ENCODE measurements around the gene DOK1. TPM values are rescaled to one million over a fixed set of nuclear protein-coding genes. Genes with fewer than 3 reads are reported as not detected.
"Not testable (repeated sequence)": the region's sequence is repeated elsewhere in the genome, so short reads cannot be mapped to it uniquely, and the experiment has no call there.

DOK1 gene
- total RNA-seq, 1 donor: 11.4 TPM

DNA sequence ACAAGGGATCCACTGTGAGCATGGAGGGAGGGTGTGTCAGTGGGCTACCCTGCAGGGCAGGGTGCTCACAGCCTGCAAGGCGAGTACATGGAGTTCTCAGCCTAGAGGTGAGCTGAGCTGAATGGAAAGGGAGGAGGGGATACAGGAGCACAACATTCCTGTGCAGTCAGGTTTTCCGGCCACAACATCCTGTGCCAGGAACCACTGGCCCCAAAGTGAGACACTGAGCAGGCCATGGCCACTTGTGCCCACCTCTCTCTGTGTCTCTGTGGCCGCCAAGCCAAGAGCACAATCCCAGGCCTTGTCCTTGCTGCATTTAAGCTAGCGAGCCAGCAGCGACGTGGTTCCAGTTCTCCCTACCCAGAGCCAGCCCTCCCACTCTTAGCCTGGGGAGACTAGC is 6.1 kb downstream of the DOK1 start:
- TF ChIP-seq, protein P1, sequence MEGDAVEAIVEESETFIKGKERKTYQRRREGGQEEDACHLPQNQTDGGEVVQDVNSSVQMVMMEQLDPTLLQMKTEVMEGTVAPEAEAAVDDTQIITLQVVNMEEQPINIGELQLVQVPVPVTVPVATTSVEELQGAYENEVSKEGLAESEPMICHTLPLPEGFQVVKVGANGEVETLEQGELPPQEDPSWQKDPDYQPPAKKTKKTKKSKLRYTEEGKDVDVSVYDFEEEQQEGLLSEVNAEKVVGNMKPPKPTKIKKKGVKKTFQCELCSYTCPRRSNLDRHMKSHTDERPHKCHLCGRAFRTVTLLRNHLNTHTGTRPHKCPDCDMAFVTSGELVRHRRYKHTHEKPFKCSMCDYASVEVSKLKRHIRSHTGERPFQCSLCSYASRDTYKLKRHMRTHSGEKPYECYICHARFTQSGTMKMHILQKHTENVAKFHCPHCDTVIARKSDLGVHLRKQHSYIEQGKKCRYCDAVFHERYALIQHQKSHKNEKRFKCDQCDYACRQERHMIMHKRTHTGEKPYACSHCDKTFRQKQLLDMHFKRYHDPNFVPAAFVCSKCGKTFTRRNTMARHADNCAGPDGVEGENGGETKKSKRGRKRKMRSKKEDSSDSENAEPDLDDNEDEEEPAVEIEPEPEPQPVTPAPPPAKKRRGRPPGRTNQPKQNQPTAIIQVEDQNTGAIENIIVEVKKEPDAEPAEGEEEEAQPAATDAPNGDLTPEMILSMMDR (IDR thresholded peaks at IDR 0.05; ENCODE audit: insufficient read depth, low read length): no peak
- no peak overlapping the region for H3K4me3 ChIP-seq (ENCODE audit: low read depth, low read length)
- DNase-seq (ENCODE audit: low read depth): no peak

DNA sequence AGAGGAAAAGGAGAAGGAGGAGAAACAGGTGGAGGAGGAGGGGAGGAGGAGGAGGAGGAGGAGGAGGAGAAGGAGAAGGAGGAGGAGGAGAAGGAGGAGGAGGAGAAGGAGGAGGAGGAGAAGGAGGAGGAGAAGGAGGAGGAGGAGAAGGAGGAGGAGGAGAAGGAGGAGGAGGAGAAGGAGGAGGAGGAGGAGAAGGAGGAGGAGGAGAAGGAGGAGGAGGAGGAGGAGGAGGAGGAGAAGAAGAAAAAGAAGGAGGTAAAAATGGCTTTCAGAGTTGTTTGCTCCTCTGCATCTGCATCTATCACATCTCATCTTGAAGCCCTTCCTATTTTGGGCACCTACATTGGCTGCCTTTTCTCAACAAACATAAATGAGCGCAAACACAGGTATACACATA is 6.5 kb downstream of the DOK1 start:
- not testable (repeated sequence) for H3K4me3 ChIP-seq (ENCODE audit: low read depth, low read length); DNase-seq (ENCODE audit: low read depth)

DNA sequence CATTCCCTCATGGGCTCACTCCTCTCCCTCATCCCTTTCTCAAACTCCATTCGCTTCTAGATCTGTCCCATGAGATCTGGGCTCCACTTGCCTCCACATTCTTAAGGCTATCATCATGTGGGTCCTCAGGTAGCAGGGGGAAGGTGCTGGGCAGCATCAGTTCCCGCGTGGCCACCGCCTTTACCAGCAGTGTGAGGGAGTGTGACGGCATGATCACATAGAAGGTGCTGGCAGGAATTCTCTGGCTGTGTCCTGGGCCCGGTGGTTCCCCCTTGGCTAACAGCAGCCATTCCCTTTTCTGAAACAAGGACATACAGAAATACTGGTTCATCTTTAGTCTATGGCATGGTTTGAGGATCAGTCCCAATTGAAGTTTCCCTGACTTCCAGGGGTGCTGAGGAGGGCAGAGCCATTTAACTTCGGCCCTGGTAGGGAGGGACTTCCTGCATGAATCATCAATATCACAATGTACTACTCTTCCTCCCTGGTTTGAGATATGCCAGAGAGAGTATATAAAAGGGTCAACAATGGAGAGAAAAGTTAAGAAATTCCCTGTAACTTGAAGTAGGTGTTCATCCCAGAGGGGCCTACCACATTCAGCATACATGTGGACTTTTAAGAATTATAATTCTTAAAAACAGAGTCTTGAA is 7.7 kb downstream of the DOK1 start:
- TF ChIP-seq, protein P1 (IDR thresholded peaks at IDR 0.05; ENCODE audit: insufficient read depth, low read length): no peak
- DNase-seq (ENCODE audit: low read depth): no peak
- no peak overlapping the region for H3K4me3 ChIP-seq (ENCODE audit: low read depth, low read length)

DNA sequence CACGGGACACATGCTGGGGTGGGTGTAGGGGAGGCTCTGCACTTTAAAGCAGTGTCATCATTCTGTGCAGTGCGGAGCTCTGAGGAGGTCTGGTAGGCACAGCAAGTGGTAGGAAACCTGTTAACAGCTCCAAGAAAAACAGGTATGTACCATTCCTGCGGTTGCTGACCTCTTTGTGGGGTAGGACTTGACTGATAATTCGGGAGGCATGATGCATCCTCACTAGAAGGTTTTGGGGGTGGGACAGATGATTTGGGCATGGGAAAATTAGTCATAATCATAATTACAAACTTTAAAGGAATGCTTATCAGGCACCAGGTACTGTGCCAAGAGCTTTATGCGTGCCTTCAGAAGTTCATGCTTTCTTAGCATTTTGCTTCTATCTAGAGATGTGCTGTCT is 9.7 kb downstream of the DOK1 start:
- H3K4me3 ChIP-seq (ENCODE audit: low read depth, low read length): no peak overlapping the region
- TF ChIP-seq, protein P1 (IDR thresholded peaks at IDR 0.05; ENCODE audit: insufficient read depth, low read length): no peak
- peak; percentile 83 for DNase-seq (ENCODE audit: low read depth)

DNA sequence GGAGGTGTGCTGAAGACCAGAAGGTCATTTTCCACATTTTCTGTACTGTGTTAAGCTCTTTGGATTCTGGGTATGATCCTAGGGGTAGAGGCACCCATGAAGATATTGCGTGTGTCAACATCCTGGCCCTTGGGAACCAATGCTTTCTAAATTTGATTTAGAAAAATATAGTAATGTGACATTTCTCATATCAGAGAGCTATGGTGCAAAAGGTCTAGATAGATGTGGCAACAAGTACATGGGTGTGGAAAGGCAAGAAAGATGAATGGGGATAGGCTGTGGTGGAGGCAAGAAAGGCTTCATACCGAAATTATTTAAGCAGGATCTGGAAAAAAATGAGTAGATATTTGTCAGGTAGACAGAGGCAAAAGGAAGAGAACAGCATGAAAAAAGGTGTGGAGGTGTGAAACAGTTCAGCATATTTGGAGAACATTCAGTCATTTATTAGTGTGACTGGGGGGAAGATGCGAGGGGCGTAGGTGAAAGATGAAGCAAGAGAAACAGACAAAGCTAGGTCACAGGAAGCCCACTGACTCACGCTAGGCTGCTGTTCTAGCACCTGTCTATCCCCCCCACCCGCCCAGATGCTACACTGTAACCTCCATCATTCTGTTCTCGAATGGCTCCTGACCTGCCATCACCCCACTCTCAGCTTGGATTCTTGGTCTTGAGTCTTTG is 11.7 kb downstream of the DOK1 start:
- TF ChIP-seq, protein P1 (IDR thresholded peaks at IDR 0.05; ENCODE audit: insufficient read depth, low read length): no peak
- no peak overlapping the region for H3K4me3 ChIP-seq (ENCODE audit: low read depth, low read length)
- no peak for DNase-seq (ENCODE audit: low read depth)

DNA sequence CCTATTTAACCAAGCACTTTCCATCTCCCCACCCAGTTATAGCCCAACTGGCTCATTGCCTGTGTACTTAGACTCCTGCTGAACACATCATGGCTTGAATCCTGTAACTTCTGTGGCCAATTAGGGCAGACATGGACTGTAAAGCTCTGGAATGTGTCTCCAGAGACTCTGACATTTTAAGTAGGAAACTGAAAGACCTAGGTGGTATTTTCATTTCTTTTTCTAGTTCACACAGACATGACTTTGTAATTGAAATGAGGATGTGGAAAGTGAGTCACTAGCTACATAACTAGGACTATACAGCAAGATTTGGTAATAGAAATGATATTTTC is 12.2 kb downstream of the DOK1 start:
- TF ChIP-seq, protein P1 (IDR thresholded peaks at IDR 0.05; ENCODE audit: insufficient read depth, low read length): no peak
- DNase-seq (ENCODE audit: low read depth): peak; percentile 95
- no peak overlapping the region for H3K4me3 ChIP-seq (ENCODE audit: low read depth, low read length)

DNA sequence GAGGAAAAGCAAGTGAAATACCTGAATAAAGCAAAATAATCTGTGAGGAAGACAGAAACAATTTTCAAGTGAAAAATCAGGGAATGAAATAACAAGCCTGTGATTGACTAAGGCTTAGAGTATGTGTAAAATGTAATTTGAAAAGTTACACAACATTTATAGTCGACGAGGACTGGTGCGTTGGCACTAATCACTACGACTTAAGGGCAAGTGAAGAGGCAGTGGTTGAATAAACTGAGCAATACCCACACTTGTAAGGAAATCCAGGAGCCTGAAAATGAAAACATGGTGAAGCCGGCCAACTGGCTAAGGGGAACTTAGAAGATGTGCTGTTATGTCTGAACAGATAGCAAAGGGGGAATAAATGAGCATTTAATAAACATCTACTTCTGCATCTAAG is 13.4 kb downstream of the DOK1 start:
- no peak overlapping the region for H3K4me3 ChIP-seq (ENCODE audit: low read depth, low read length)
- peak; percentile 87 for DNase-seq (ENCODE audit: low read depth)

More for the DNA sequence above, 13.4 kb downstream of the DOK1 start:
- TF ChIP-seq, protein P1 (IDR thresholded peaks at IDR 0.05; ENCODE audit: insufficient read depth, low read length): no peak

Measured in fibroblast of the aortic adventitia (primary cell).